ENCODE results near the gene DDX1. TPM values are rescaled to one million over a fixed set of nuclear protein-coding genes. Genes with fewer than 3 reads are reported as not detected.

The DDX1 gene
- polyA plus RNA-seq, 3 donors = 14.1 to 35.4 (median 30.1) TPM

- Mint-ChIP-seq H3K27ac (no peak overlapping the region), H3K4me1 (no peaks in the 10 kb centered on the region), H3K4me3 (no peak overlapping the region), H3K27me3 (ENCODE audit: low read depth in 3 of 3) (no peaks in the 10 kb centered on the region), H3K36me3 (peaks cover 88 to 97% of the 10 kb centered on the region in 2 donors), H3K9me3 (no peaks in the 10 kb centered on the region)
- Histone ChIP-seq H3K79me2 (ENCODE audit: insufficient read depth, low read length) (no peaks in the 10 kb centered on the region), H3K4me3 (replicated peaks in 1 of 3; ENCODE audit: low read depth in 2 of 3, low read length in 3 of 3) (no peak overlapping the region), H4K20me1 (ENCODE audit: insufficient read depth, low read length) (no peaks in the 10 kb centered on the region), H3K36me3 (replicated peaks in 1 of 2; ENCODE audit: control insufficient read depth in 1 of 2, insufficient read depth in 2 of 2, low read length in 2 of 2) (peaks cover 98 to 100% of the 10 kb centered on the region in 2 donors), H3K9ac (ENCODE audit: insufficient read depth, low read length, poor library complexity, severe bottlenecking) (no peak overlapping the region), H2AFZ (ENCODE audit: insufficient read depth, low read depth, low read length, poor library complexity, severe bottlenecking) (no peak overlapping the region), H3K9me3 (replicated peaks in 1 of 2; ENCODE audit: control insufficient read depth in 1 of 2, insufficient read depth in 1 of 2, low read length in 2 of 2) (no peaks in the 10 kb centered on the region), H3K4me2 (replicated peaks; ENCODE audit: extremely low read depth, low read length, poor library complexity, severe bottlenecking) (no peak overlapping the region), H3K27ac (ENCODE audit: low read depth in 1 of 2, low read length in 2 of 2) (no peak overlapping the region), H3K27me3 (ENCODE audit: control insufficient read depth in 2 of 2, insufficient read depth in 2 of 2, low read length in 2 of 2) (no peaks in the 10 kb centered on the region), H3K4me1 (ENCODE audit: control insufficient read depth in 1 of 2, insufficient read depth in 2 of 2, low read length in 2 of 2) (no peaks in the 10 kb centered on the region)
- WGBS (ENCODE audit: insufficient coverage) = no CpG with 5 or more reads among the region's 3 CpGs
- intact Hi-C loops (cut with micrococcal nuclease) = no loop called here
- no peak for TF ChIP-seq CTCF (IDR thresholded peaks at IDR 0.05)
- DNase-seq = no peak
Observed at GRCh38 chr2:15603044-15603765, 11.5 kb downstream of the DDX1 start.

GRCh38 chr2:15603948-15604347 lies 12.3 kb downstream of the DDX1 start:
- Mint-ChIP-seq H3K4me1 (no peaks in the 10 kb centered on the region), H3K4me3 (no peak overlapping the region), H3K36me3 (peaks cover 86 to 97% of the 10 kb centered on the region in 2 donors), H3K9me3 (no peaks in the 10 kb centered on the region), H3K27ac (no peak overlapping the region), H3K27me3 (ENCODE audit: low read depth in 3 of 3) (no peaks in the 10 kb centered on the region)
- H3K79me2 ChIP-seq (ENCODE audit: insufficient read depth, low read length) = no peaks in the 10 kb centered on the region
- intact Hi-C loops (cut with micrococcal nuclease) = no loop called here
- no CpG with 5 or more reads among the region's 2 CpGs for WGBS (ENCODE audit: insufficient coverage)
- TF ChIP-seq CTCF (IDR thresholded peaks at IDR 0.05) = no peak
- H3K9ac ChIP-seq (ENCODE audit: insufficient read depth, low read length, poor library complexity, severe bottlenecking) = no peak overlapping the region
- H3K27me3 ChIP-seq (ENCODE audit: control insufficient read depth in 2 of 2, insufficient read depth in 2 of 2, low read length in 2 of 2) = no peaks in the 10 kb centered on the region
- H3K27ac ChIP-seq (ENCODE audit: low read depth in 1 of 2, low read length in 2 of 2) = no peak overlapping the region
- no peak overlapping the region for H2AFZ ChIP-seq (ENCODE audit: insufficient read depth, low read depth, low read length, poor library complexity, severe bottlenecking)
- H3K36me3 ChIP-seq (replicated peaks in 1 of 2; ENCODE audit: control insufficient read depth in 1 of 2, insufficient read depth in 2 of 2, low read length in 2 of 2) = peaks cover 98 to 100% of the 10 kb centered on the region in 2 donors
- no peak overlapping the region for H3K4me2 ChIP-seq (replicated peaks; ENCODE audit: extremely low read depth, low read length, poor library complexity, severe bottlenecking)
- DNase-seq = no peak
- H3K4me1 ChIP-seq (ENCODE audit: control insufficient read depth in 1 of 2, insufficient read depth in 2 of 2, low read length in 2 of 2) = no peaks in the 10 kb centered on the region
- no peaks in the 10 kb centered on the region for H4K20me1 ChIP-seq (ENCODE audit: insufficient read depth, low read length)
- no peak overlapping the region for H3K4me3 ChIP-seq (replicated peaks in 1 of 3; ENCODE audit: low read depth in 2 of 3, low read length in 3 of 3)
- H3K9me3 ChIP-seq (replicated peaks in 1 of 2; ENCODE audit: control insufficient read depth in 1 of 2, insufficient read depth in 1 of 2, low read length in 2 of 2) = no peaks in the 10 kb centered on the region
